ENCODE data around the gene PITX2. TPM values are rescaled to one million over a fixed set of nuclear protein-coding genes. Genes with fewer than 3 reads are reported as not detected.

Gene PITX2
- polyA plus RNA-seq, 3 donors: not detected

GRCh38 chr4:110669663-110670062 is 46.8 kb upstream of the PITX2 start:
- H3K4me2 ChIP-seq (replicated peaks; ENCODE audit: extremely low read depth, low read length, poor library complexity, severe bottlenecking): no peak overlapping the region
- H3K9ac ChIP-seq (ENCODE audit: insufficient read depth, low read length, poor library complexity, severe bottlenecking): no peak overlapping the region
- H3K27me3 ChIP-seq (ENCODE audit: control insufficient read depth in 2 of 2, insufficient read depth in 2 of 2, low read length in 2 of 2): no peaks in the 10 kb centered on the region
- no peak overlapping the region for H2AFZ ChIP-seq (ENCODE audit: insufficient read depth, low read depth, low read length, poor library complexity, severe bottlenecking)
- H3K36me3 ChIP-seq (replicated peaks in 1 of 2; ENCODE audit: control insufficient read depth in 1 of 2, insufficient read depth in 2 of 2, low read length in 2 of 2): no peaks in the 10 kb centered on the region
- no peaks in the 10 kb centered on the region for H3K4me1 ChIP-seq (ENCODE audit: control insufficient read depth in 1 of 2, insufficient read depth in 2 of 2, low read length in 2 of 2)
- Mint-ChIP-seq H3K4me3 (no peak overlapping the region), H3K27me3 (ENCODE audit: low read depth in 3 of 3) (peaks cover 0 to 4% (median 4%) of the 10 kb centered on the region in 3 donors), H3K36me3 (no peaks in the 10 kb centered on the region), H3K27ac (no peak overlapping the region), H3K9me3 (no peaks in the 10 kb centered on the region), H3K4me1 (no peaks in the 10 kb centered on the region)
- H4K20me1 ChIP-seq (ENCODE audit: insufficient read depth, low read length): no peaks in the 10 kb centered on the region
- TF ChIP-seq CTCF (IDR thresholded peaks at IDR 0.05): no peak
- H3K4me3 ChIP-seq (replicated peaks in 1 of 3; ENCODE audit: low read depth in 2 of 3, low read length in 3 of 3): no peak overlapping the region
- no peak overlapping the region for H3K27ac ChIP-seq (ENCODE audit: low read depth in 1 of 2, low read length in 2 of 2)
- DNase-seq: no peak
- intact Hi-C loops (cut with micrococcal nuclease): no loop called here
- no peaks in the 10 kb centered on the region for H3K79me2 ChIP-seq (ENCODE audit: insufficient read depth, low read length)
- no peaks in the 10 kb centered on the region for H3K9me3 ChIP-seq (replicated peaks in 1 of 2; ENCODE audit: control insufficient read depth in 1 of 2, insufficient read depth in 1 of 2, low read length in 2 of 2)

- Histone ChIP-seq H4K20me1 (ENCODE audit: insufficient read depth, low read length) (no peaks in the 10 kb centered on the region), H3K9me3 (replicated peaks in 1 of 2; ENCODE audit: control insufficient read depth in 1 of 2, insufficient read depth in 1 of 2, low read length in 2 of 2) (no peaks in the 10 kb centered on the region), H2AFZ (ENCODE audit: insufficient read depth, low read depth, low read length, poor library complexity, severe bottlenecking) (no peak overlapping the region), H3K4me2 (replicated peaks; ENCODE audit: extremely low read depth, low read length, poor library complexity, severe bottlenecking) (no peak overlapping the region), H3K27me3 (ENCODE audit: control insufficient read depth in 2 of 2, insufficient read depth in 2 of 2, low read length in 2 of 2) (no peaks in the 10 kb centered on the region), H3K9ac (ENCODE audit: insufficient read depth, low read length, poor library complexity, severe bottlenecking) (no peak overlapping the region), H3K79me2 (ENCODE audit: insufficient read depth, low read length) (no peaks in the 10 kb centered on the region), H3K4me3 (replicated peaks in 1 of 3; ENCODE audit: low read depth in 2 of 3, low read length in 3 of 3) (no peak overlapping the region), H3K36me3 (replicated peaks in 1 of 2; ENCODE audit: control insufficient read depth in 1 of 2, insufficient read depth in 2 of 2, low read length in 2 of 2) (no peaks in the 10 kb centered on the region), H3K4me1 (ENCODE audit: control insufficient read depth in 1 of 2, insufficient read depth in 2 of 2, low read length in 2 of 2) (no peaks in the 10 kb centered on the region), H3K27ac (ENCODE audit: low read depth in 1 of 2, low read length in 2 of 2) (no peak overlapping the region)
- WGBS (ENCODE audit: insufficient coverage): no CpG with 5 or more reads among the region's 6 CpGs
- Mint-ChIP-seq H3K9me3 (peaks cover 0 to 2% (median 0%) of the 10 kb centered on the region in 7 donors), H3K27me3 (ENCODE audit: low read depth in 3 of 3) (peaks cover 0 to 4% (median 4%) of the 10 kb centered on the region in 3 donors), H3K4me3 (no peak overlapping the region), H3K27ac (no peak overlapping the region), H3K4me1 (no peaks in the 10 kb centered on the region), H3K36me3 (no peaks in the 10 kb centered on the region)
- intact Hi-C loops (cut with micrococcal nuclease): no loop called here
- no peak for DNase-seq
- TF ChIP-seq CTCF (IDR thresholded peaks at IDR 0.05): no peak
Observed at GRCh38 chr4:110668463-110669235, 45.8 kb upstream of the PITX2 start.

All from CD14-positive monocyte (primary cell).